ENCODE data around the gene C12orf50.

GRCh38 chr12:87935216-87935615 is 94.0 kb downstream of the C12orf50 start:
- TF ChIP-seq LEF1 (IDR thresholded peaks at IDR 0.05) = no peak
- TF ChIP-seq HDAC6 (IDR thresholded peaks at IDR 0.05; ENCODE audit: low read depth, low read length) = no peak
- TF ChIP-seq ERF (CRISPR knock-in tag; IDR thresholded peaks at IDR 0.05) = no peak
- no peak for TF ChIP-seq POLR2AphosphoS5 (IDR thresholded peaks at IDR 0.05; ENCODE audit: control insufficient read depth, insufficient read depth, low read depth, low read length)
- TF ChIP-seq ATF3 (IDR thresholded peaks at IDR 0.05) = no peak
- no peak for TF ChIP-seq ATF3 (CRISPR knock-in tag; conservative IDR thresholded peaks at IDR 0.05)
